Panc1 (cell line): ENCODE data around the gene ATP5MG. TPM values are rescaled to one million over a fixed set of nuclear protein-coding genes. Genes with fewer than 3 reads are reported as not detected.
A peak's percentile ranks its signal among the peaks of the same experiment; 100 is the strongest.

Source experiments
- ATAC-seq: fragments of 200-7000 bp; cut with Tn5 transposase; 2 replicates; pipeline ENCODE4 v1.9.1; 2020; ENCODE audit warnings: mild to moderate bottlenecking, moderate library complexity
- BruUV-seq: library from RNA; stranded (reverse); fragments of 400-500 nt; replicated peaks from 2 replicates; lab custom pipeline; 2021; lab: Mats Ljungman, UMichigan
- CTCF ChIA-PET: fragments of 300-600 bp; sonication (Branson Sonifier 250); formaldehyde crosslinking; loops from one replicate; lab custom pipeline; 2022; ENCODE audit warnings: antibody characterized with exemption; lab: Charles Lee
- POLR2A ChIA-PET: fragments of 300-600 bp; sonication (Branson Sonifier 250); formaldehyde crosslinking; loops from one replicate; lab custom pipeline; 2022; ENCODE audit warnings: antibody characterized with exemption; lab: Charles Lee
- DNase-seq: peaks from one replicate; pipeline ENCODE4 v3.0.0-alpha.2; 2010; ENCODE audit warnings: low read depth, low spot score
- H3K27ac ChIP-seq: 2 replicates; pipeline ENCODE4 v1.5.1; 2011; ENCODE audit warnings: mild to moderate bottlenecking, low read length, inconsistent platforms
- H3K27me3 ChIP-seq: fragments of 200-500 bp; sonication (Bioruptor generic); 2 replicates; pipeline ENCODE4 v1.6.0; 2014; ENCODE audit warnings: low read length, inconsistent platforms; ENCODE audit not compliant: control insufficient read depth, insufficient read depth
- H3K36me3 ChIP-seq: fragments of 200-500 bp; sonication (Bioruptor generic); 2 replicates; pipeline ENCODE4 v1.5.1; 2014; ENCODE audit warnings: inconsistent platforms, mild to moderate bottlenecking, low read length, moderate library complexity; ENCODE audit not compliant: control insufficient read depth, insufficient read depth
- H3K4me1 ChIP-seq: 2 replicates; pipeline ENCODE4 v1.5.1; 2011; ENCODE audit warnings: inconsistent platforms, mild to moderate bottlenecking, low read length, moderate library complexity; ENCODE audit not compliant: control insufficient read depth, insufficient read depth
- H3K4me3 ChIP-seq, 2 experiments: 2 replicates each; pipeline ENCODE4 v1.5.1; 2011 to 2012; ENCODE audit warnings: low read depth in 2 of 2, low read length in 2 of 2, mild to moderate bottlenecking in 2 of 2, inconsistent platforms in 1 of 2, moderate library complexity in 1 of 2
- H3K9me3 ChIP-seq: fragments of 200-500 bp; sonication (Bioruptor generic); 2 replicates; pipeline ENCODE4 v1.5.1; 2014; ENCODE audit warnings: low read depth, mild to moderate bottlenecking, inconsistent platforms, low read length, moderate library complexity; ENCODE audit not compliant: control insufficient read depth, insufficient read depth
- POLR2AphosphoS5 ChIP-seq: IDR thresholded peaks from 2 replicates; pipeline ENCODE4 v1.6.1; 2012; ENCODE audit warnings: mild to moderate bottlenecking, low read depth, low read length, moderate library complexity
- SIN3A ChIP-seq: IDR thresholded peaks from 2 replicates; pipeline ENCODE4 v1.6.1; 2012; ENCODE audit warnings: low read depth, mild to moderate bottlenecking, low read length, moderate library complexity, borderline replicate concordance; ENCODE audit not compliant: insufficient read depth
- TCF7L2 ChIP-seq: IDR thresholded peaks from 2 replicates; pipeline ENCODE4 v1.6.1; 2011; ENCODE audit warnings: mild to moderate bottlenecking, low read depth, low read length, inconsistent platforms
- in situ Hi-C: cut with HindIII; loops from 2 replicates; pipeline ENCODE4 v1.10.0; 2016; ENCODE audit warnings: low sequenced_read_pairs, low pct_unique_long_range_greater_than_20kb
- intact Hi-C: fragments of 100-400 bp; cut with micrococcal nuclease; formaldehyde crosslinking; loops from one replicate; pipeline ENCODE4 v1.10.0; 2022; ENCODE audit not compliant: unreplicated experiment
- total RNA-seq: library from RNA; stranded (reverse); gene quantifications from one replicate; pipeline ENCODE4 v1.2.1, GENCODE V29; 2021; ENCODE audit not compliant: unreplicated experiment
- TF ChIP-seq, protein P1 (sequence below): fragments of 450-650 bp; IDR thresholded peaks from 2 replicates; pipeline ENCODE4 v1.5.1; 2017; ENCODE audit warnings: mild to moderate bottlenecking
- TF ChIP-seq, protein P2 (sequence below), 2 experiments: IDR thresholded peaks; 2 replicates each; pipeline ENCODE4 v1.6.1; 2011 to 2012; ENCODE audit warnings: low read depth in 2 of 2, control low read depth in 1 of 2, low read length in 1 of 2, mild to moderate bottlenecking in 1 of 2, moderate library complexity in 1 of 2; ENCODE audit not compliant: insufficient read depth in 1 of 2

Gene ATP5MG
- total RNA-seq, 1 experiment from 2014 or later = 504 TPM

DNA sequence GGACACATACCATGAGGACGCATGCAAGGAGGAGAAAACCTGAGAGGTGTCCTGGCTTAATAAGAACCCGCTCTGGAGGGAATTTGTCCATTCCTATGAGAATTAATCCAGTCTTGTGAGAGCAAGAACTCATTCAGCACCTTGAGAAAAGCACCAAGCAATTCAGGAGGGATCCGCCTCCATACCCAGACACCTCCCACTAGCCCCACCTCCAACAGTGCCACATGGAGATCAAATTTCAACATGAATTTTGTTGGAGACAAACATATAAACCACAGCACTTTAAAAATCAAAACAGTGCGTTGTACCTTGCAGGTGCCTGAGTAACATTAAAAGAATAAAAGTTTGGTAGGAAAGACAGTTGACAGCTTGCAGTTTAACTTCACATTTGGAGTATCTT is 30.6 kb upstream of the ATP5MG start:
- no peak for TF ChIP-seq SIN3A
- intact Hi-C loops = no loop called here
- DNase-seq = no peak
- CTCF ChIA-PET = interaction anchor here (0.6 kb wide), 1 partner anchor 224 kb away, joined by 3 read pairs; no protein-coding TSS in a partner anchor
- Histone ChIP-seq H3K27ac (no peak overlapping the region), H3K9me3 (no peaks in the 10 kb centered on the region), H3K36me3 (peaks cover 48% of the 10 kb centered on the region), H3K4me3 (no peak overlapping the region), H3K4me1 (no peaks in the 10 kb centered on the region), H3K27me3 (no peaks in the 10 kb centered on the region)
- no peak; the same call in 1 of the 2 replicates for ATAC-seq
- in situ Hi-C loops = no loop called here
- POLR2A ChIA-PET = interaction anchor here (0.6 kb wide), 1 partner anchor 114 kb away, joined by 3 read pairs; no protein-coding TSS in a partner anchor
- BruUV-seq = no TSS peak

- TSS peak; percentile 19 for BruUV-seq
- POLR2A ChIA-PET = no interaction called here
Measured at GRCh38 chr11:118373263-118373662, 28.1 kb upstream of the ATP5MG start.

DNA sequence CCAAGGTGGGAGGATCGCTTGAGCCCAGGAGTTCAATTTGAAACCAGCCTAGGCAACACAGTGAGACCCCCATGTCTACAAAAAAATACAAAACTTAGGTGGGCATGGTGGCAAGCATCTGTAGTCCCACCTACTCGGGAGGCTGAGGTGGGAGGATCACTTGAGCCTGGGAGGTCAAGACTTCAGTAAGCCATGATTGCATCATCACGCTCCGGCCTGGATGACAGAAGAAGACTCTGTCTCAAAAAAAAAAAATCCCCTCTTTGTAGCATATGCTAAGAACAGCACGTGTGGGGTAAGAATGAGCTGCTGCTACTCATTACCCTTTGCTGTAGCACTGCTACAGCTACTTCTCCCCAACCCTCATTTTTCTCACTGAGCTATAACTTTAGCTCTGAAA is 27.5 kb upstream of the ATP5MG start:
- Histone ChIP-seq H3K9me3 (no peaks in the 10 kb centered on the region), H3K4me1 (no peaks in the 10 kb centered on the region), H3K27ac (no peak overlapping the region), H3K4me3 (no peak overlapping the region), H3K36me3 (peaks cover 30% of the 10 kb centered on the region), H3K27me3 (no peaks in the 10 kb centered on the region)
- ChIA-PET POLR2A (no interaction called here), CTCF (no interaction called here)
- BruUV-seq = no TSS peak
- TF ChIP-seq TCF7L2 (no peak), SIN3A (no peak), POLR2AphosphoS5 (no peak)
- TF ChIP-seq, protein P1, sequence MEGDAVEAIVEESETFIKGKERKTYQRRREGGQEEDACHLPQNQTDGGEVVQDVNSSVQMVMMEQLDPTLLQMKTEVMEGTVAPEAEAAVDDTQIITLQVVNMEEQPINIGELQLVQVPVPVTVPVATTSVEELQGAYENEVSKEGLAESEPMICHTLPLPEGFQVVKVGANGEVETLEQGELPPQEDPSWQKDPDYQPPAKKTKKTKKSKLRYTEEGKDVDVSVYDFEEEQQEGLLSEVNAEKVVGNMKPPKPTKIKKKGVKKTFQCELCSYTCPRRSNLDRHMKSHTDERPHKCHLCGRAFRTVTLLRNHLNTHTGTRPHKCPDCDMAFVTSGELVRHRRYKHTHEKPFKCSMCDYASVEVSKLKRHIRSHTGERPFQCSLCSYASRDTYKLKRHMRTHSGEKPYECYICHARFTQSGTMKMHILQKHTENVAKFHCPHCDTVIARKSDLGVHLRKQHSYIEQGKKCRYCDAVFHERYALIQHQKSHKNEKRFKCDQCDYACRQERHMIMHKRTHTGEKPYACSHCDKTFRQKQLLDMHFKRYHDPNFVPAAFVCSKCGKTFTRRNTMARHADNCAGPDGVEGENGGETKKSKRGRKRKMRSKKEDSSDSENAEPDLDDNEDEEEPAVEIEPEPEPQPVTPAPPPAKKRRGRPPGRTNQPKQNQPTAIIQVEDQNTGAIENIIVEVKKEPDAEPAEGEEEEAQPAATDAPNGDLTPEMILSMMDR = no peak
- TF ChIP-seq, protein P2, sequence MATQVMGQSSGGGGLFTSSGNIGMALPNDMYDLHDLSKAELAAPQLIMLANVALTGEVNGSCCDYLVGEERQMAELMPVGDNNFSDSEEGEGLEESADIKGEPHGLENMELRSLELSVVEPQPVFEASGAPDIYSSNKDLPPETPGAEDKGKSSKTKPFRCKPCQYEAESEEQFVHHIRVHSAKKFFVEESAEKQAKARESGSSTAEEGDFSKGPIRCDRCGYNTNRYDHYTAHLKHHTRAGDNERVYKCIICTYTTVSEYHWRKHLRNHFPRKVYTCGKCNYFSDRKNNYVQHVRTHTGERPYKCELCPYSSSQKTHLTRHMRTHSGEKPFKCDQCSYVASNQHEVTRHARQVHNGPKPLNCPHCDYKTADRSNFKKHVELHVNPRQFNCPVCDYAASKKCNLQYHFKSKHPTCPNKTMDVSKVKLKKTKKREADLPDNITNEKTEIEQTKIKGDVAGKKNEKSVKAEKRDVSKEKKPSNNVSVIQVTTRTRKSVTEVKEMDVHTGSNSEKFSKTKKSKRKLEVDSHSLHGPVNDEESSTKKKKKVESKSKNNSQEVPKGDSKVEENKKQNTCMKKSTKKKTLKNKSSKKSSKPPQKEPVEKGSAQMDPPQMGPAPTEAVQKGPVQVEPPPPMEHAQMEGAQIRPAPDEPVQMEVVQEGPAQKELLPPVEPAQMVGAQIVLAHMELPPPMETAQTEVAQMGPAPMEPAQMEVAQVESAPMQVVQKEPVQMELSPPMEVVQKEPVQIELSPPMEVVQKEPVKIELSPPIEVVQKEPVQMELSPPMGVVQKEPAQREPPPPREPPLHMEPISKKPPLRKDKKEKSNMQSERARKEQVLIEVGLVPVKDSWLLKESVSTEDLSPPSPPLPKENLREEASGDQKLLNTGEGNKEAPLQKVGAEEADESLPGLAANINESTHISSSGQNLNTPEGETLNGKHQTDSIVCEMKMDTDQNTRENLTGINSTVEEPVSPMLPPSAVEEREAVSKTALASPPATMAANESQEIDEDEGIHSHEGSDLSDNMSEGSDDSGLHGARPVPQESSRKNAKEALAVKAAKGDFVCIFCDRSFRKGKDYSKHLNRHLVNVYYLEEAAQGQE (IDR thresholded peaks at IDR 0.05; ENCODE audit: insufficient read depth in 1 of 2, low read depth in 2 of 2, low read length in 1 of 2) = no peak
- DNase-seq (no peak), ATAC-seq (no peak)
- in situ Hi-C loops = no loop called here
- intact Hi-C loops = no loop called here

More at GRCh38 chr11:118373263-118373662, 28.1 kb upstream of the ATP5MG start:
- in situ Hi-C loops = no loop called here
- Histone ChIP-seq H3K9me3 (no peaks in the 10 kb centered on the region), H3K4me3 (no peak overlapping the region), H3K27me3 (no peaks in the 10 kb centered on the region), H3K36me3 (peaks cover 36% of the 10 kb centered on the region), H3K27ac (no peak overlapping the region), H3K4me1 (no peaks in the 10 kb centered on the region)
- CTCF ChIA-PET = no interaction called here
- no peak for ATAC-seq
- no peak for TF ChIP-seq SIN3A
- TF ChIP-seq, protein P1 = no peak
- intact Hi-C loops = no loop called here
- DNase-seq = no peak
